Stimulated activated CD8-positive, alpha-beta memory T cell treated with anti-CD3 and anti-CD28 coated beads, Interleukin-15, amount 100 ng/mL, for 4 hours (primary cell): ENCODE measurements around the gene PTPN9.
A peak's percentile ranks its signal among the peaks of the same experiment; 100 is the strongest.
"Not testable (repeated sequence)": the region's sequence is repeated elsewhere in the genome, so short reads cannot be mapped to it uniquely, and the experiment has no call there.

Source experiments
- DNase-seq, 2 donors: peaks; one replicate each; pipeline ENCODE4 v3.0.0-alpha.2; 2020; ENCODE audit warnings: low read depth in 2 of 2

Gene PTPN9

DNA sequence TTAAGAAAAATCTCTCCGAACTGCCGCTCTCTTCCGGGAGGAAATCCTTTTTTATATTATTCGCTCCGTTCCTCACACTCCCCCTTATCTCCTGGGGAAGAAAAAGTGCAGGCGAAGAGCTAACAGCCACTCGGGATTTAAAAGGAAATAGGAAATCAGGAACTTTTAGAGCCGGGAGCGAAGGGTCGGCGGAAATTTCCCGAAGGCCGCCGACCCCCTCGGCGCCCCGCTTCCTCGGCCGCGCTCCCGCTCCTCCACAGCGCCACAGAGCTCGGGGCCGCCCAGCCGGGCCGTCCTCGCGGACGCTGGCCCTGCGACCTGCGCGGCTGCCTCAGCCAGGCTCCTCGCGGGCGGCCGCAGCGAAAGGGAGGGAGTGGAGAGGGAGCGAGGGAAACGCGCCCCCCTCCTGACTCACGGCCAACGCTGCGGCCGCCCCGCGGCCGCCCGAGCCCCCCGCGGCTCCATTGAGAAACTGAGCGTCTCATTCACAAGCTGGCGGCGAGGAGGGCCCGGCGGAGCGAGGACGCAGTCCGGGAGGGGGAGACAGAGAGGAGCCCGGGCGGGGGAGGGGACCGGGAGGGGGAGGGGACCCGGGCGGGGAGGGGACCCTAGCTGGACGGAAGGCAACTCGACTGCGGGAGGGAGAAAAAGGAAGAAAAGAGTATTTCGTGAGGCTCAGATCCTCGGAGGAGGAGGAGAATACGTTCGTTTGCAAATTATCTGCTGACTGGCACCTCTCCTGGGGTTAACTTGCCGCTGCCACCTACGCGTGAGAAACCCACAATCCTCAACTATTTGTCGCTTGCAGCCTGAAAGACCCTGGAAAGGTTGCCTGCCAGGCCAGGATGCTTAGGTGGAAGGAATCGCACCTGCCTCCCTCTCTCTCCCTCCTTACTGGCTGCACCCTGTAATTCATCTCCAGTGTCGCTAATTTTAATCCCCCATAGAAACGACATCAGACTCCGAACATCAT, at the start of gene PTPN9:
TSS of gene PTPN9 (minus strand) at position 368 of the 973 bp plus-strand sequence. CDS start 539 bp downstream, outside the sequence.
- DNase-seq: peak; percentile 49 to 53

DNA sequence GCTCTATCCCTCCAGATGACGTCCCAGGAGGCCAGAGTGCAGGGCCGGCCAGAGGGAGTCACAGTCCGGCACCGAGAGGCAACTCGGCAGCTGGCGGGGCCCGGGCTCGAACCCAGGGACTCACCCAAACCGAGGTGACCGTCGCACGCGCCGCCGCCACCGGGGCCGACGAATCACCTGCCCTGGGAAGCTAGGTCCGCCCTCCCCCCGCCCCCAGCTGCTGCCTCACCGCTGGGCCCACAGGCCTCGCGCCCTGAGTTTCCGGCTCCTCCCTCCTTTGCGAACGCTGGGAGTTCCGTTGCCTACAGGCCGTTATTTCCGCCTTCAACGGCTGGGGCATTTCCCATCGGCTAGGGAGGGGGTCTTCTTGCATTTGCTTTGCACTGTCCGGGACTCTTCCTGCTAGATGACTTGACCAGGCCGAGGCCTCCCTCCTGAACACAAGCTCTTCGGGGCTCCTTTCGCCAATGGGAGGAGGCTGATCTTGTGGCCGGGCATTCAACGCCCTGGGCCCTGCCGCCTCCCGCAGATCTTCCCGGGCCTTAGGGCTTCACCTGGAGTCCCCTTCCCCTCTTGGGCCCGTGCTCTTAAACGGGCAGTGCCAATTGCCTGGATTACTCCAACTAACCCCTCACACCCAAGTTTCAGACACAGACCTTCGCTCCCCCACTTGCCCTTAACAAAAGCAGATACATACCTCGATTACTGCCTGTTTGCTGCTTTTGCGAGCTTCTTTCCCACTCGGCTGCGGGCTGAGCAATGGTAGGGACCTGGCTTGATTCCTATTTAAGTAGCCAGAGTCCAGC, 46.6 kb upstream of the PTPN9 start, which contains the start of gene SNUPN:
TSS of gene SNUPN (minus strand) at position 184 of the 806 bp plus-strand sequence. CDS start 4,674 bp downstream, outside the sequence.
- peak; percentile 82 to 86 for DNase-seq

DNA sequence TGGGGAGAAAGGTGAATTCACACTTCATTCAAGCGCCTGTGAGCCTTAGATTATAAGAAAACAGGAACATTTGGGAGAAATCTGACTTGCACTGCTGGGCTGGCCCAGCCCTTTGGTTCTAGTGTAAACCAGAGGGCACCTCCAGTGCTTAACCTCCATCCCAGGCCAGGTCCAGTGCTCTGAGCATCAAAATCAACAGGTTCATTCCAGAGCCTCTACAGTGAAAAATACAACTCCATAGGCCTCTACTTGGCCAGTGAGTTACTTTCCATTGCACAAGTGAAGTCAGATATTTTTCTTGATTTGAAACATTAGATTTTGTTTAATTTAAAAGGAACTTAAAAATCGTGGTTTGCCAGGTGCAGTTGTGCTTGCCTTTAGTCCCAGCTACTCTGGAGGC, 43.4 kb upstream of the PTPN9 start:
- DNase-seq: no peak

DNA sequence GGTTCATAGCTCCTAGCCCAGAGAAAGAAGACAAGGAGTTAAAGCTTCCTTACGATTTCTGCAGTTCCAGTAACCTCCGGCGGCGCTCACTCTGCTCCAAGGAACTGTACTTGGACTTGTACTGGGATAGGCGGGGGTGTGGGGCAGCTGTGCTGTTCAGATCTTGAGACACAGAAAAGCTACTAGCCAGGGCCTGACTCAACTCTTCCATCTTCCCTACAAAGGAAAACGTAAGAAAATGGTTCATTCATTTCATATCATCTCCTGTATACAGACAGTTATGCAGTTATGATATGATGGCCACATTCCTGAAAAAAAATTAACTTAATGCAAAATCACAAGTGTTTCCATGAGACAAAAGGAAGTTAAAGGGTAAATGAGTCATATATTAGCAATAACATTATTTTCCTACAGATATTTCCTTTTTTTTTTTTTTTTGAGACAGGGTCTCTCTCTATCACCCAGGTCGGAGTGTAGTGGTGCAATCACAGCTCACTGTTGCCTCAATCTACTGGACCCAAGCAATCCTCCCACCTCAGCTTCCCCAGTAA, 41.8 kb upstream of the PTPN9 start:
- DNase-seq: no peak

DNA sequence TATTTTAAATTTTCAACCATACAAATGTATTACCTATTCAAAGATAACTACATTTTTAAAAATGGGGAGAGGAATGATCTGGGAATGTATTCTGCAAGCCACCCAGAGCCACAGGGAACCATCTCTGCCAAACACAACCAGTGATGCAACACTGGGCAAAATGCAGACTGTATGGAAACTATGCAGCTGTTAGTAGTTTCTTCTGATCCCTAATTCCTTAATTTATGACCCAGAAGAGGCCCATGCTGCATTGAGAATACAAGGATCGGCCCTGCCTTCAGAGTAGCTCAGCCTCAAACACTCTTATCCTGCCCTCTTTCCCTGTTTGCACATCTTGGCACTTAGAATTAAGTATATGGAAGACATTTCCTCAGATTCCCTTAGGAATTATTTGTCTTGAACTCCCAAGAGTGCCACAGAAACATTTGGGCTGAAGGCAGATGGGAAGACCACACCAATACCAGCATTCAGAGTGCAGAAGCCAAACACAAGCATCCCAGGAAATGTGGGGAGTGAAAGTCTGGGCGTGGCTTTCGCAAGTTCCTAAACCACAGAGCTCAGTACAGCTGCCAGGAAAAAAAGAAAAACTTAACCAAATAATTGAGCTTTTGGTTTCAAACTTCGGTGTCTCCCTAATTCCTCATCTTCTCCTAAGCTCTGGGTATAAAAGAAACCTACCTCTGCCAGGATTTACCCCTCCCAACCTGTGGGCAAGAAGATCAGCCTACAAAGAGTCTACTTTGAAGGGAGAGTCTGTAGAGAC, 41.1 kb upstream of the PTPN9 start:
- no peak for DNase-seq

DNA sequence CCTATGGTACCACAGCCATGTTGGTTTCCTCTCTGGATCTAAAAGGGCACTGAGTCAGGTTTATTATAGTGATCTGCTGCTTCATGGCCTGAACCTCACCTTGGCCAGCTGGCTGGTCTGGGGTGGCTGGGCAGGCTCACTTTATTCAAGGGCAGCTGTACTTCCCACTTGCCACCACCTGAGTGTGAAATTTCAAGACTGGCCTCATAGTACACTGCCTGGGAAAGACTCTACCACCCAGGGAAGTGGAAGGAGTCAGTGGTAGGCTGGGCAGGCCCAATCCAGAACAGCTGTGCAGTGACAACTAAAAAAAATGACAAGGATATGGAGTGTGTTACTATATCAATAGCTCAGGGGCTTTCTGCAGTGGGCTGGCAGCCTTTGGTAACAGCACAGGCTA, 37.7 kb upstream of the PTPN9 start:
- DNase-seq: no peak

DNA sequence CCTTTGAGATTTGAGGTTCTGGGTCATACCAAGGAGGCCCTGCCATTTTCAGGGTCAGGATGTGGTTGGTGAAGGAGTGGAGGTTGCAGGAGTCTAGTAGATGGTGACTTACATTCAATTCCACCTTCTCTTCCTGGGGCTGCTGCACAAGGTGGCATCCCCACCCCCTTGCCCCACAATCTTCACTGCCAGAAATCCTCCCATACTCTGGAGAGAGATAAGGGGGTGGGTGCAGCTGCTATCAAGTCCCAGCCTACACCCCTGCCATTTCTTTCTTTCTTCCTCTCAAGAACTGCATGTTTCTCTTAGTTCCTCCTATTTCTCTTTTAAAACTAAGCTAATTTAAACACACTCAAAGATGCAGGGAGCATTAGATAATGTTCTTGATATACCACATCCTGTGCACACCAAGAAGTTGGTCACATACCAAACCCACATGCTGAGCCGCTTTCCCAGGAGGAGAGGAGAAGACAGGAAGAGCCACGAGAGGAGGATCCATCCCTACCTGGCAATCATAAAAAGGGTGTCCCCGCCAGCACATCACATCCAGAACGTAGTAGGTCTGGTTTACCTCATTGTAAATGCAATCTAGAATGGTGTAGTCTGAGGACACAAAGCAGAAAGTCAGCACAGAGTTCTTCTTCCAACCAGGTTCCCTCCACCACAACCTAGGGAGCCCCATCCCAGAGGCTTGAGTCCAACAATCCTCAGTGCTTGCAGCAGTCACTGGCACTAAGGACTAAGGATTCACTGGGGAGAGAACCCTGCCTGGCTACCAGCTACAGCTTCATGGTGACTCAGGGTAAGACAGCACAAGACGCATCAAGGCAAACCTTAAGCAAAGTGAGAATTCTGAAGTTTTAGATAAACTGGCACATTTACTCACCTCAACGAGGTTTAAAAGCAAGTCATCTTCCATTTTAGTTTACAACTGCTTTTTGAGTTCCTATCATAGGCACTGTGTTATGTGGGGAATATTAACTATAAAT, 27.9 kb upstream of the PTPN9 start:
- no peak for DNase-seq

DNA sequence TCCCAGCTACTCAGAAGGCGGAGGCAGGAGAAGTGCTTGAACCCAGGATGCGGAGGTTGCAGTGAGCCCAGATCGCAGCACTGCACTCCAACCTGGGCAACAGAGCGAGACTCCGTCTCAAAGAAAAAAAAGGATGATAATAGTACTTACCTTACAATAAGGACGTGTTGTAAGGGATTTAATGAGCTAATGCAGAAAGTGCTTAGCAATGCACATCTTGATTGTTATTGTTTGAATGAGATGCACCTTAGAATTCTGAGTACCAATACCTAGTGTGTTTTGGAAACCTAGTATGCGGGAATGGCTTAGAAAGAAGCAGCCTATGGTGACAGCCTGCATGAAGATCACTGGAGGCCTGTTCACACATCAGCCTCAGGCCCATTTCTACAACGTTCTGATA, 26.9 kb upstream of the PTPN9 start:
- no peak for DNase-seq

DNA sequence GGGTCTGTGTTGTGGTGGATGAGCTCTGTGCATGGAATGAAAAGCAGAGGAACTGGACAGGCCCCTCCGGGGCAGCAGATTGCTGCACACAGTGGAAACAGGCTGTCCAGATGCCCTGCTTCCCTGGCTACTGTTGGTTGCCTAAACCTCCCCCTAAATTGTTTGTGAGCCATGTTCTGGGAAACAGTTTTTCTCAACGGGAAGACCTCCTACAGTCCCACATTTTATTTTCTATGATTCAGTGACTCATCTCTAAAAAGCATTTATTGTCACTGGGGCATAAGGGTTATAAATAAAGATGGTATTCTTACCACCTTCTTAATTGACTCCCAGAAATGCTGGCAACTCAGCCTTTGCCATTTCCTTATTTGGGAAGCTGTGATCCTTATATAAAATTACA, 20.3 kb upstream of the PTPN9 start:
- no peak for DNase-seq

DNA sequence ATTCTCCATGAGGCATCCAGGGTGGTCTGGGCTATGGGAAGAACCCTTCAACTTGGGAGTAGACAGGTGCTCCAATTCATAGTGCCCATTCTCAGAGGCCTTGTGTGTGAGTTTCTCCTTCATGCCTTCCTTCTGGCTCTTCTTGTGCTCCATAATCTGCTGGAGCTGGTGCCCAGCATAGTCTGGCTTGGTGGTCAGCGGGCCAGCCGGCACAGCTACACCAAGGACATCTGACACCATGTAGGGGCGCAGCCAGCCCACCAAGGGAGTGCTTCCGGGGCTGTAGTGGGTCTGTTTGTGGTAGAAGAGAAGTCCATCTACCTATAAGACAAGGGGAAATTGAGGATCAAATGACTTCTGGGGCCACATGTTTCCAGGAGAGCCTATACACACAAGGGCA, 19.2 kb upstream of the PTPN9 start:
- no peak for DNase-seq

DNA sequence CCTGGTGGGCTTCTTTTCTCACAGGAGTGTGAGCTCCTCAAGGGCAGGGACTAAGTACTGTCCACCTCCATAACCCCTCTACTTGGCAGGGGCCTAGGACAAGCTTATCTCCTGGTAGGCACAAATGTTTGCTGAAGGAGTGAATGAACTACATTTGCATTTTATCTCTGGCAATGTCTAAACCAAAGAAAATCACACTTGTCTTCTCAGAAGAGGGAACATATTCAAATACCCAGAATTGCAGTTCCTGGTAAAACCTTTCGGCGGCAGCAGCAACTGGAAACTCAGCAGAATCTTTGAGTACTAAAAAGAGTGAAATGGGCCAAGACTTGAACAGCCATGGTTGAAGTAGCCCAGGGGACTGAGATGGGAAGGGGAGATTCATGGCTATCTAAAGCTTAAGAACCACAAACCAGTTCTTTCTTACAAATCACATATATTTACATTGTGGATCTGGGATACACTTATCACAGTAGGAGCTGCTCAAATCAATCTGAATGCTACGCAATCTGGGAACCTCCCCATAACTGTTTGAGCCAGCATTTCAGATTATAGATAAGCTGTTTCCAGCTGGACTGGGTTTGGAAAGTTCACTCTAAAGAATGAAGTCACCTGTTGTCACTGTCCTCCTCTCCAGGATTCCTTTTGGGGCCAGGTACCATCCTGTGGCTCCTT, 18.7 kb upstream of the PTPN9 start:
- no peak for DNase-seq

DNA sequence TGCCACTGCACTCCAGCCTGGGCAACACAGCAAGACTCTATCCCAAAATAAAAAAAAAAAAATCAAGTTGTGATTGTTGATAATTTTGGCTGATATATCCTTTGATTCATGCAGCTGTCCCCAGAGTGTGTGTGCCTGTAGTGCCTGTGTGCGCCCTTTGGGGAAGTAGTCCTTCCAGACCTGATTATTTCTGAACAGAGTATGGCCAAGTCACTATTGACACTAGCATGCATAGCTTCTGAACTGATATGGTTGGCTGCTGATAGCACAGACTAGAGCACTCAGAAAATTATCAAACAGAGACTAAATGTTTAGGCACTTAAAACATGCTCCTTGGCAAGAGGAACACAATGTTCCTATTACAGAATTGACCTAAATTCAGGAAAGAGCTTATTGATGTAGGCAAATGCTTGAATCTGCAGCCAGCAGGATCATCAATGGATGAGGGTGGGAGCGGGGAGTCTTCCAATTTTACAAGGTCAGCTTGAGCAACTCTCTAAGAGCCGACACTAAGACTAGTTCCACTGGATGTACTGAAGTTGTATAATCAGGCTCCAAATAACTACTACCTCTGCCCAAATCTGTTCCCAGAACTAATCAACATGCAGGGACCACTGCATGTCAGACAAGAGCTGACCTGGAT, 17.7 kb upstream of the PTPN9 start:
- no peak for DNase-seq

DNA sequence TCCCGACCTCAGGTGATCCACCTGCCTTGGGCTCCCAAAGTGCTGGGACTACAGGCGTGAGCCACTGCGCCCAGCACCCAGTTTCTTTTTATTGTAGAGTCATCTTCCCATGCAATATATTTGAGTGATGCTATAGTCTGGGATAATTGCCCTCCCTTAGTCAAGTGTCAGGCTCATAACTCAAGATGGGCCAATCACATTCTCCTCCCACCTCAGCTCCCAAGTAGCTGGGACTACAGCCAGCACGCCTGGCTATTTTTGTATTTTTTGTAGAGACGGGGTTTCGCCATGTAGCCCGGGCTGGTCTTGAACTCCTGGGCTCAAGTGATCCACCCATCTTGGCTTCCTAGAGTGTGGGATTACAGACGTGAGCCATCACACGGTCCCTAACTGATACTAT, 15.2 kb upstream of the PTPN9 start:
- DNase-seq: no peak

DNA sequence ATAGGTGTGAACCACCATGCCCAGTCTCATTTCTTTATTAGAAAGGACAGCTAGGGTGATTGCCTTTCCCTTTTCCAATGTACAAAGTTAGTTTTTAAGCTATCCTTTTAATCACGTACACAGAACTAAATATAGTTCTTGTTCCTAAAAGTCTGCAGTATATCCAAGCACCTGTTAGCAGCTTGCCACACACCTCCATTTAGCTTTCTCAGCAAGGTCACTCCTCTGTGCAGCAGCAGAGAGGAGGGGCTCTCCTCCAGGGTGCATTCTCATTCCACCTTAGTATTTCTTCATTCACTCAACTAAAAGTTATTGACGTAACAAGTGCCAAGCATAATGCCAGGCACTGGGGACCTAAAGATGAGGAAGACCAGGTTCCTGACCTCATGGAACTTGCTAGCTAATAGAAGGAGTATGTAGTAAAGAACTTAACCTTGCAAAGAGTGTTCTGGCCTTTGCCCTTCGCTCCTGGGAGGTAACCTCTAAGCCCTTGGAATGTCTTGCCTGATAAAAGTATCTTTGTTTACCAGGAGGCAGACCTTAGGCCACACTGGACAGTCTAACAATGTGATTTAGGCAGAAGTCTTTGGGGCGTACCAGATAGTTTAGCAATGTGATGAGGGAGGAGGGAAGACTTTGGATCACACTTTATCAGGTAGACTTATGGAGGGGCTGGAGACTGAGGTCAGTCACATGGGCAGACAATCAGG, 12.7 kb upstream of the PTPN9 start:
- no peak for DNase-seq

DNA sequence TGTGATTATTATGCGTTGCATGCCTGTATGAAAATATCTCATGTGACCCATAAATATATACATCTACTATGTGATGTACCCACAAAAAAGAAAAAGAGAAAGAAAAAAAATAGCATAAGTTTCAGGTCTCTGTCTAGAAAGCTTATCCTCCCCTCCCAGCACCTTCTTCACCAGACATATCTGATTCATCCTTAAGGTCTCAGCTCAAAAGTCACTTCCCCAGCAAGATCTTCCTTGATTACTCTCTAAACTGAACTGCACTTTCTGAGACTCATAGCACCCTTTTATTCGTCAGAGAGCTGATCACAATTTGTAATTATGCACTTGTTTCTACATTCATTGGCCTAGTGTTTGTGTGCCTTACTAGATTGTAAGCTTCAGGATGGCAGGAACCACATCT, 11.1 kb upstream of the PTPN9 start:
- DNase-seq: no peak

DNA sequence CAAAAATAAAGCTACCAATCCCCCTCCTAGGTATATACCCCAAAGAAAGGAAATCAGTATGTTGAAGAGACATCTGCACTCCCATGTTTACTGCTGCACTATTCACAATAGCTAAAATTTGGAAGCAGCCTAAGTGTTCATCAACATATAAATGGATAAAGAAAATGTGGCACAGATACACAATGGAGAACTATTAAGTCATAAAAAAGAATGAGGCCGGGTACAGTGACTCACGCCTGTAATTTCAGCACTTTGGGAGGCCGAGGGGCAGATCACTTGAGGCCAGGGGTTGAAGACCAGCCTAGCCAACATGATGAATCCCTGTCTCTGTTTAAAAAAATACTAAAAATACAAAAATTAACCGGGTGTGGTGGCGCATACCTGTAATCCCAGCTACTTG, 10.0 kb upstream of the PTPN9 start:
- DNase-seq: no peak

DNA sequence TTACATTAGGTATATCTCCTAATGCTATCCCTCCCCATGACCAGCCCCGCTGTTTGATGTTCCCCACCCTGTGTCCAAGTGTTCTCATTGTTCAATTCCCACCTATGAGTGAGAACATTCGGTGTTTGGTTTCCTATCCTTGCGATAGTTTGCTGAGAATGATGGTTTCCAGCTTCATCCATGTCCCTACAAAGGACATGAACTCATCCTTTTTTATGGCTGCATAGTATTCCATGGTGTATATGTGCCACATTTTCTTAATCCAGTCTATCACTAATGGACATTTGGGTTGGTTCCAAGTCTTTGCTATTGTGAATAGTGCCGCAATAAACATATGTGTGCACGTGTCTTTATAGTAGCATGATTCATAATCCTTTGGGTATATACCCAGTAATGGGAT, 7.3 kb upstream of the PTPN9 start:
- DNase-seq: not testable (repeated sequence)

DNA sequence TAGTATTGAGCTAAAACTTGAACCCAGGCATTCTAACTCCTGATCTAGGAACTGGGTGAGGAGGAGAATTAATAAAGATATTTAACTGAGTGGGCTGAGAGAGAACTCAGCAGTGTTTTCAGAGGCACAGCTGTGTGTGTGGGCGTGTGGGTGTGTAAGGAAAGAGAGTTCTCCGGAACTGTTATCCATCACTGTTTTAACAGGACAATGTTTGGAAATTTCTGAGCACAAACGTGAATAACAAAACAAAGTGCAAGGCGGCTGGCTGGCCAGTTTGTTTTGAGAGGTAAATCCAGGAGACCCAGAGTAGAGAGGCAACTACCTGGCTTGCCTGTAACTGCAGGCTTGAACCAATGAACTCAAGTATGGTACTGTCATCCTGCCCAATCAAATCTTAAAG, 5.0 kb upstream of the PTPN9 start:
- DNase-seq: no peak

DNA sequence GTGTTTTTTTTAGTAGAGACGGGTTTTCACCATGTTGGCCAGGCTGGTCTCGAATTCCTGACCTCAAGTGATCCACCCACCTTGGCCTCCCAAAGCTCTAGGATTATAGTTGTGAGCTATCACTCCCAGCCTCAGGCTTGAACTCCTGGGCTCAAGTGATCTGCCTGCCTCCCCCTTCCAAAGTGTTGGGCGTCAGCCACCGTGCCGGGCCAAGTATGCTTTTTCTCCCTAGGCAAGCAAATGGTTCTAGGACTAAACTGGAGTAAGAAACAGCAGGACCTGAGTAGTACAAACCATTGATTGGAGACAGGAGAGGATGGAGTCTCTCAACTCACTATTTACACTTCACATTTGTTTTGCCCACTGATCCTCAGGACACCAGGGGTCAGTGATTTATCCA, 4.6 kb upstream of the PTPN9 start:
- no peak for DNase-seq
